K562 (cell line): Measurements from ENCODE around the gene GABRB2. TPM values are rescaled to one million over a fixed set of nuclear protein-coding genes. Genes with fewer than 3 reads are reported as not detected.

Source experiments
- ATAC-seq: fragments of 200-7000 bp; cut with Tn5 transposase; 3 replicates; pipeline ENCODE4 v1.9.1; 2020; ENCODE audit warnings: moderate library complexity
- BruUV-seq: library from RNA; stranded (reverse); fragments of 400-500 nt; replicated peaks from 2 replicates; lab custom pipeline; 2021; lab: Mats Ljungman, UMichigan
- CTCF ChIA-PET: fragments of 300-600 bp; formaldehyde crosslinking; extraction: SDS; loops from one replicate; lab custom pipeline; 2021; ENCODE audit warnings: low intra/inter-chr PET ratio; lab: Yijun Ruan, JAX
- POLR2A ChIA-PET: fragments of 300-600, 350-650 bp; sonication (Branson Sonifier 250); formaldehyde crosslinking; extraction: SDS; loops from one replicate; lab custom pipeline; 2021; ENCODE audit warnings: antibody characterized with exemption, inconsistent platforms; lab: Yijun Ruan, JAX
- DNase-seq, 4 experiments: peaks; one replicate each; pipeline versions ENCODE4 v3.0.0 to v3.0.0-alpha.2; 2011 to 2018; ENCODE audit warnings: low spot score in 3 of 4, mixed read lengths in 3 of 4; ENCODE audit errors: extremely low read depth in 1 of 4
- FAIRE-seq: peaks from 2 replicates; lab custom pipeline; 2011; peaks lifted over from hg19 to GRCh38; lab: Jason Lieb, UNC
- H2AFZ ChIP-seq: 2 replicates; pipeline ENCODE4 v1.6.0; 2011; ENCODE audit warnings: low read depth, low read length, control low read depth, inconsistent platforms
- H3K27ac ChIP-seq: fragments of 200-600 bp; 3 replicates; pipeline ENCODE4 v1.8.0; 2011; ENCODE audit warnings: low read depth, mild to moderate bottlenecking, control low read depth, inconsistent platforms, low read length, moderate library complexity, mixed read lengths; ENCODE audit errors: extremely low read depth
- H3K27me3 ChIP-seq, 2 experiments: fragments of 300-600 bp in 1 of 2; 2 replicates in 1 of 2; 3 replicates in 1 of 2; pipeline versions ENCODE4 v1.6.0 to v1.8.0; 2011; ENCODE audit warnings: inconsistent platforms in 2 of 2, low read length in 2 of 2, mild to moderate bottlenecking in 1 of 2, mixed read lengths in 1 of 2, moderate library complexity in 1 of 2; ENCODE audit not compliant: control insufficient read depth in 2 of 2, insufficient read depth in 2 of 2
- H3K36me3 ChIP-seq: fragments of 300-600 bp; 3 replicates; pipeline ENCODE4 v1.8.0; 2011; ENCODE audit warnings: mild to moderate bottlenecking, low read length, inconsistent platforms; ENCODE audit not compliant: control insufficient read depth, insufficient read depth
- H3K4me1 ChIP-seq, 2 experiments: fragments of 200-600 bp in 1 of 2; replicated peaks in 1 of 2; 2 replicates in 1 of 2; 3 replicates in 1 of 2; pipeline versions ENCODE4 v1.5.1 to v1.8.0; 2011; ENCODE audit warnings: inconsistent platforms in 2 of 2, low read length in 2 of 2, mild to moderate bottlenecking in 1 of 2, mixed read lengths in 1 of 2, moderate library complexity in 1 of 2; ENCODE audit not compliant: control insufficient read depth in 2 of 2, insufficient read depth in 2 of 2
- H3K4me2 ChIP-seq: 2 replicates; pipeline ENCODE4 v1.6.1; 2011; ENCODE audit warnings: low read length, control low read depth, inconsistent platforms, mixed read lengths; ENCODE audit not compliant: insufficient read depth
- H3K4me3 ChIP-seq: fragments of 200-600 bp; sonication (generic), shearing (Covaris generic); 2 replicates; pipeline ENCODE4 v1.5.1; 2016; ENCODE audit warnings: control low read depth, inconsistent platforms
- H3K79me2 ChIP-seq: fragments of 200-600 bp; 3 replicates; pipeline ENCODE4 v1.8.0; 2011; ENCODE audit warnings: low read length, inconsistent platforms; ENCODE audit not compliant: control insufficient read depth, insufficient read depth
- H3K9ac ChIP-seq, 2 experiments: 2 replicates each; pipeline versions ENCODE4 v1.6.0 to v1.6.1; 2011; ENCODE audit warnings: low read depth in 2 of 2, low read length in 2 of 2, control low read depth in 1 of 2, inconsistent platforms in 1 of 2, mild to moderate bottlenecking in 1 of 2, mixed read lengths in 1 of 2; ENCODE audit not compliant: insufficient read depth in 1 of 2
- H3K9me1 ChIP-seq: one replicate; pipeline ENCODE4 v1.6.0; 2011; ENCODE audit warnings: inconsistent platforms, mild to moderate bottlenecking, low read length, moderate library complexity; ENCODE audit not compliant: control insufficient read depth, insufficient read depth
- H3K9me3 ChIP-seq: replicated peaks from 2 replicates; pipeline ENCODE4 v1.5.1; 2011; ENCODE audit warnings: low read depth, low read length, inconsistent platforms; ENCODE audit not compliant: control insufficient read depth, insufficient read depth
- H4K20me1 ChIP-seq: replicated peaks from 2 replicates; pipeline ENCODE4 v1.6.1; 2011; ENCODE audit warnings: low read length, inconsistent platforms, mixed read lengths; ENCODE audit not compliant: control insufficient read depth, insufficient read depth
- CREBBP ChIP-seq: IDR thresholded peaks from one replicate; pipeline ENCODE4 v1.6.1; 2012; ENCODE audit warnings: low read depth, mild to moderate bottlenecking, control low read depth, inconsistent platforms, low read length
- MEF2D ChIP-seq: conservative IDR thresholded peaks from 2 replicates; pipeline ENCODE4 v1.6.1; 2016; ENCODE audit warnings: low read depth, missing genetic modification characterization, missing compliant biosample characterization
- VEZF1 ChIP-seq: fragments of 200-800 bp; sonication (Bioruptor generic); IDR thresholded peaks from 2 replicates; pipeline ENCODE4 v1.6.1; 2017; ENCODE audit warnings: missing genetic modification characterization, missing compliant biosample characterization
- in situ Hi-C: fragments of 300-500 bp; cut with MboI; formaldehyde crosslinking; loops from 4 replicates; pipeline ENCODE4 v1.15.0; 2018; ENCODE audit warnings: inconsistent platforms, mixed read lengths
- intact Hi-C: fragments of 100-400 bp; cut with micrococcal nuclease; formaldehyde crosslinking; loops from 2 replicates; pipeline ENCODE4 v1.14.2; 2022
- polyA plus RNA-seq, 8 experiments: library from polyadenylated mRNA; depleted of rRNA in 4 of 8; stranded (reverse) in 5 of 8; unstranded in 3 of 8; fragments of >200 nt; fragmentation: Nextera tagmentation in 2 of 8; fragmentation: Illumina TruSeq in 1 of 8; extraction: Ambion mirVana in 2 of 8; extraction: Trizol in 1 of 8; gene quantifications; 2 replicates each; pipeline versions ENCODE4 v1.2.1 to v1.2.3, GENCODE V29; 2011 to 2014; ENCODE audit warnings: inconsistent platforms in 1 of 8, missing spikeins in 1 of 8
- total RNA-seq, 7 experiments: library from RNA; depleted of rRNA in 6 of 7; stranded (reverse); fragments of >200 nt in 6 of 7; fragmentation: Illumina TruSeq in 2 of 7; extraction: Trizol in 2 of 7; gene quantifications; 2 replicates each; pipeline versions ENCODE4 v1.2.1 to v1.2.3, GENCODE V29; 2011 to 2021; ENCODE audit warnings: low replicate concordance in 1 of 7

Gene GABRB2
- total and polyA plus RNA-seq, 9 of the 15 experiments (the other 6 are each of a cell fraction or from before 2014, with no cell fraction given), result not detected

GRCh38 chr5:161412792-161413191 is 133.7 kb downstream of the GABRB2 start:
- Histone ChIP-seq H4K20me1 (no peaks in the 10 kb centered on the region), H3K27me3 (no peaks in the 10 kb centered on the region), H3K4me3 (no peak overlapping the region), H3K9me3 (no peaks in the 10 kb centered on the region; the same call in 1 of the 2 replicates), H3K4me2 (no peak overlapping the region), H3K4me1 (no peaks in the 10 kb centered on the region), H3K27ac (no peak overlapping the region), H3K79me2 (no peaks in the 10 kb centered on the region), H3K9me1 (no peaks in the 10 kb centered on the region), H3K9ac (no peak overlapping the region), H2AFZ (no peak overlapping the region), H3K36me3 (no peaks in the 10 kb centered on the region)
- no peak for DNase-seq
- ChIA-PET CTCF (no interaction called here), POLR2A (no interaction called here)
- TF ChIP-seq VEZF1 (CRISPR knock-in tag) (no peak), MEF2D (tag) (no peak)
- no peak for ATAC-seq
- no TSS peak for BruUV-seq
- no peak for FAIRE-seq
- in situ Hi-C loops (no loop called here), intact Hi-C loops (no loop called here)

GRCh38 chr5:161411156-161411555 is 135.4 kb downstream of the GABRB2 start:
- Histone ChIP-seq H3K27ac (no peak overlapping the region), H3K4me1 (no peaks in the 10 kb centered on the region), H3K9me3 (no peaks in the 10 kb centered on the region; the same call in 1 of the 2 replicates), H3K4me3 (no peak overlapping the region), H3K36me3 (no peaks in the 10 kb centered on the region), H2AFZ (no peak overlapping the region), H3K4me2 (no peak overlapping the region), H3K27me3 (no peaks in the 10 kb centered on the region), H3K9ac (no peak overlapping the region), H3K9me1 (no peaks in the 10 kb centered on the region), H4K20me1 (no peaks in the 10 kb centered on the region), H3K79me2 (no peaks in the 10 kb centered on the region)
- in situ Hi-C loops, result no loop called here
- intact Hi-C loops, result no loop called here
- TF ChIP-seq CREBBP, result no peak
- ATAC-seq (no peak), DNase-seq (no peak), FAIRE-seq (no peak)
- ChIA-PET CTCF (no interaction called here), POLR2A (no interaction called here)
- no TSS peak for BruUV-seq
